Activated naive CD8-positive, alpha-beta T cell (primary cell): ENCODE measurements around the gene SLC6A1.
A peak's percentile ranks its signal among the peaks of the same experiment; 100 is the strongest.

Source experiments
- H3K27ac Mint-ChIP-seq: one replicate; pipeline ENCODE4 v1.8.0; 2021; ENCODE audit warnings: mixed read lengths
- H3K27me3 Mint-ChIP-seq: one replicate; pipeline ENCODE4 v1.8.0; 2021; ENCODE audit warnings: mixed read lengths
- H3K36me3 Mint-ChIP-seq: one replicate; pipeline ENCODE4 v1.8.0; 2021; ENCODE audit warnings: mixed read lengths
- H3K4me1 Mint-ChIP-seq: one replicate; pipeline ENCODE4 v1.8.0; 2021; ENCODE audit warnings: low read depth, mixed read lengths
- H3K4me3 Mint-ChIP-seq: one replicate; pipeline ENCODE4 v1.8.0; 2021; ENCODE audit warnings: mild to moderate bottlenecking, mixed read lengths
- H3K9me3 Mint-ChIP-seq: one replicate; pipeline ENCODE4 v1.8.0; 2021; ENCODE audit warnings: low read depth, mixed read lengths

Gene SLC6A1

GRCh38 chr3:10992017-10992942 lies at the start of gene SLC6A1:
Gene SLC6A1 (plus strand): TSS chr3:10992748. CDS start chr3:11017212, 24,464 bp downstream.
- H3K4me1 Mint-ChIP-seq = peaks cover 9% of the 10 kb centered on the region
- H3K4me3 Mint-ChIP-seq = peak within 1 kb of the TSS; percentile 82
- H3K9me3 Mint-ChIP-seq = no peaks in the 10 kb centered on the region
- peaks cover 36% of the 10 kb centered on the region for H3K27me3 Mint-ChIP-seq
- no peak within 1 kb of the TSS for H3K27ac Mint-ChIP-seq
- H3K36me3 Mint-ChIP-seq = no peaks in the 10 kb centered on the region

GRCh38 chr3:10944866-10945265 lies 47.7 kb upstream of the SLC6A1 start:
- H3K9me3 Mint-ChIP-seq = no peaks in the 10 kb centered on the region
- peaks cover 6% of the 10 kb centered on the region for H3K27me3 Mint-ChIP-seq
- no peaks in the 10 kb centered on the region for H3K4me1 Mint-ChIP-seq
- no peaks in the 10 kb centered on the region for H3K36me3 Mint-ChIP-seq
- no peak overlapping the region for H3K27ac Mint-ChIP-seq
- H3K4me3 Mint-ChIP-seq = no peak overlapping the region

- H3K27me3 Mint-ChIP-seq = peaks cover 6% of the 10 kb centered on the region
- H3K36me3 Mint-ChIP-seq = no peaks in the 10 kb centered on the region
Measured at GRCh38 chr3:10945683-10946287, 46.8 kb upstream of the SLC6A1 start.

GRCh38 chr3:10946526-10946925 lies 46.0 kb upstream of the SLC6A1 start:
- H3K36me3 Mint-ChIP-seq = no peaks in the 10 kb centered on the region
- no peaks in the 10 kb centered on the region for H3K9me3 Mint-ChIP-seq
- H3K27ac Mint-ChIP-seq = no peak overlapping the region
- H3K27me3 Mint-ChIP-seq = peaks cover 6% of the 10 kb centered on the region
- no peaks in the 10 kb centered on the region for H3K4me1 Mint-ChIP-seq
- H3K4me3 Mint-ChIP-seq = no peak overlapping the region

More at GRCh38 chr3:10945683-10946287, 46.8 kb upstream of the SLC6A1 start:
- Mint-ChIP-seq H3K27ac (no peak overlapping the region), H3K4me3 (no peak overlapping the region), H3K4me1 (no peaks in the 10 kb centered on the region), H3K9me3 (no peaks in the 10 kb centered on the region)

- no peaks in the 10 kb centered on the region for H3K9me3 Mint-ChIP-seq
- H3K27ac Mint-ChIP-seq = no peak overlapping the region
- H3K4me1 Mint-ChIP-seq = no peaks in the 10 kb centered on the region
- H3K36me3 Mint-ChIP-seq = no peaks in the 10 kb centered on the region
- H3K4me3 Mint-ChIP-seq = no peak overlapping the region
- H3K27me3 Mint-ChIP-seq = peaks cover 6% of the 10 kb centered on the region
Measured at GRCh38 chr3:10948326-10948725, 44.2 kb upstream of the SLC6A1 start.

- H3K27me3 Mint-ChIP-seq = peaks cover 6% of the 10 kb centered on the region
- H3K36me3 Mint-ChIP-seq = no peaks in the 10 kb centered on the region
- H3K9me3 Mint-ChIP-seq = no peaks in the 10 kb centered on the region
- H3K27ac Mint-ChIP-seq = no peak overlapping the region
- no peak overlapping the region for H3K4me3 Mint-ChIP-seq
- H3K4me1 Mint-ChIP-seq = no peaks in the 10 kb centered on the region
Measured at GRCh38 chr3:10949197-10949596, 43.4 kb upstream of the SLC6A1 start.

GRCh38 chr3:10950476-10951294 lies 41.9 kb upstream of the SLC6A1 start:
- H3K27ac Mint-ChIP-seq = no peak overlapping the region
- no peaks in the 10 kb centered on the region for H3K27me3 Mint-ChIP-seq
- no peaks in the 10 kb centered on the region for H3K9me3 Mint-ChIP-seq
- H3K4me3 Mint-ChIP-seq = no peak overlapping the region
- H3K36me3 Mint-ChIP-seq = no peaks in the 10 kb centered on the region
- H3K4me1 Mint-ChIP-seq = no peaks in the 10 kb centered on the region

GRCh38 chr3:10951295-10951926 lies 41.1 kb upstream of the SLC6A1 start:
- Mint-ChIP-seq H3K27ac (no peak overlapping the region), H3K27me3 (no peaks in the 10 kb centered on the region), H3K9me3 (no peaks in the 10 kb centered on the region), H3K36me3 (no peaks in the 10 kb centered on the region), H3K4me1 (no peaks in the 10 kb centered on the region), H3K4me3 (no peak overlapping the region)

GRCh38 chr3:10952525-10952924 lies 40.0 kb upstream of the SLC6A1 start:
- no peaks in the 10 kb centered on the region for H3K4me1 Mint-ChIP-seq
- no peaks in the 10 kb centered on the region for H3K36me3 Mint-ChIP-seq
- no peaks in the 10 kb centered on the region for H3K27me3 Mint-ChIP-seq
- no peak overlapping the region for H3K27ac Mint-ChIP-seq
- H3K9me3 Mint-ChIP-seq = no peaks in the 10 kb centered on the region
- H3K4me3 Mint-ChIP-seq = no peak overlapping the region

GRCh38 chr3:10954740-10955139 lies 37.8 kb upstream of the SLC6A1 start:
- Mint-ChIP-seq H3K4me1 (no peaks in the 10 kb centered on the region), H3K27me3 (no peaks in the 10 kb centered on the region), H3K27ac (no peak overlapping the region), H3K4me3 (no peak overlapping the region), H3K9me3 (no peaks in the 10 kb centered on the region), H3K36me3 (no peaks in the 10 kb centered on the region)

GRCh38 chr3:10955711-10956453 lies 36.7 kb upstream of the SLC6A1 start:
- no peaks in the 10 kb centered on the region for H3K4me1 Mint-ChIP-seq
- no peak overlapping the region for H3K27ac Mint-ChIP-seq
- no peak overlapping the region for H3K4me3 Mint-ChIP-seq
- H3K27me3 Mint-ChIP-seq = peaks cover 3% of the 10 kb centered on the region
- no peaks in the 10 kb centered on the region for H3K36me3 Mint-ChIP-seq
- H3K9me3 Mint-ChIP-seq = no peaks in the 10 kb centered on the region

GRCh38 chr3:10956531-10956930 lies 36.0 kb upstream of the SLC6A1 start:
- no peaks in the 10 kb centered on the region for H3K9me3 Mint-ChIP-seq
- H3K4me1 Mint-ChIP-seq = no peaks in the 10 kb centered on the region
- no peak overlapping the region for H3K27ac Mint-ChIP-seq
- no peak overlapping the region for H3K4me3 Mint-ChIP-seq
- no peaks in the 10 kb centered on the region for H3K36me3 Mint-ChIP-seq
- peaks cover 3% of the 10 kb centered on the region for H3K27me3 Mint-ChIP-seq

GRCh38 chr3:10956986-10957385 lies 35.6 kb upstream of the SLC6A1 start:
- H3K27ac Mint-ChIP-seq = no peak overlapping the region
- H3K27me3 Mint-ChIP-seq = peaks cover 3% of the 10 kb centered on the region
- H3K4me1 Mint-ChIP-seq = no peaks in the 10 kb centered on the region
- H3K36me3 Mint-ChIP-seq = no peaks in the 10 kb centered on the region
- H3K9me3 Mint-ChIP-seq = no peaks in the 10 kb centered on the region
- H3K4me3 Mint-ChIP-seq = no peak overlapping the region
